Measurements from ENCODE around the gene ANKRD63. TPM values are rescaled to one million over a fixed set of nuclear protein-coding genes. Genes with fewer than 3 reads are reported as not detected.

Gene ANKRD63
- polyA plus RNA-seq, 1 donor (not counting 4 experiments of a cell fraction or from before 2014, with no cell fraction given) = not detected

DNA sequence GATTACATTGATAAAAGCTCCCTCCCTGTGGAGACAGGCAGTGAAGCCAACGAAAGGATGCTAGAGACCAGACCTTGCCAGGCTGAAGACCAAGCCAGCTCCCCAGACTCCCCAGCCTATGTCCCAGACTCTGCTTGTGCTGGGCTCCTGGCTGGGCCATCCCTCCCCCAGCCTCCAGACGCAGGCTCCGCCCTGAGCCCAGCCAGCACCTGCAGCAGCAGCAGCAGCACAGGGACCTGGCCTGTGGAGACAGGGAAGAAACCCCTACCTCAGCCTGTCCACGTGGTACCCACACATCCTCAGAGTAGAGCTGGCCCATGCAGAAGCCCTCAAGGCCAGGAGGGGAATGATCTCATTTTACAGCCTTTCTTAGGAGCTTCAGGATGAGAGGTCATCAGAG is 13.3 kb downstream of the ANKRD63 start:
- Histone ChIP-seq H3K4me2 (ENCODE audit: control insufficient read depth, extremely low read depth, insufficient read depth, low read depth, low read length) (no peak overlapping the region), H3K27ac (ENCODE audit: control insufficient read depth, insufficient read depth, low read length) (no peak overlapping the region), H3K36me3 (ENCODE audit: control insufficient read depth in 2 of 2, extremely low read depth in 1 of 2, insufficient read depth in 2 of 2, low read length in 2 of 2) (peaks cover 43 to 44% of the 10 kb centered on the region in 2 experiments), H3K4me3 (ENCODE audit: control insufficient read depth in 2 of 3, extremely low read depth in 1 of 3, insufficient read depth in 2 of 3, low read depth in 1 of 3, low read length in 3 of 3) (no peak overlapping the region), H3K79me2 (ENCODE audit: control insufficient read depth, insufficient read depth, low read length) (no peaks in the 10 kb centered on the region), H3K9me1 (ENCODE audit: control insufficient read depth, extremely low read depth, insufficient read depth, low read length) (no peaks in the 10 kb centered on the region), H3K9ac (ENCODE audit: control insufficient read depth, extremely low read depth, insufficient read depth, low read length) (no peak overlapping the region), H4K20me1 (ENCODE audit: control insufficient read depth, extremely low read depth, insufficient read depth, low read length) (peaks cover 3% of the 10 kb centered on the region), H3K9me3 (ENCODE audit: control insufficient read depth, low read depth, low read length) (no peaks in the 10 kb centered on the region), H2AFZ (ENCODE audit: control insufficient read depth, low read length) (no peak overlapping the region), H3K27me3 (ENCODE audit: control insufficient read depth, extremely low read depth, insufficient read depth, low read length) (no peaks in the 10 kb centered on the region), H3K4me1 (ENCODE audit: control insufficient read depth, extremely low read depth, insufficient read depth, low read length) (peaks cover 14% of the 10 kb centered on the region)
- TF ChIP-seq EZH2 (IDR thresholded peaks at IDR 0.05; ENCODE audit: low read length) = no peak
- TF ChIP-seq, protein P1, sequence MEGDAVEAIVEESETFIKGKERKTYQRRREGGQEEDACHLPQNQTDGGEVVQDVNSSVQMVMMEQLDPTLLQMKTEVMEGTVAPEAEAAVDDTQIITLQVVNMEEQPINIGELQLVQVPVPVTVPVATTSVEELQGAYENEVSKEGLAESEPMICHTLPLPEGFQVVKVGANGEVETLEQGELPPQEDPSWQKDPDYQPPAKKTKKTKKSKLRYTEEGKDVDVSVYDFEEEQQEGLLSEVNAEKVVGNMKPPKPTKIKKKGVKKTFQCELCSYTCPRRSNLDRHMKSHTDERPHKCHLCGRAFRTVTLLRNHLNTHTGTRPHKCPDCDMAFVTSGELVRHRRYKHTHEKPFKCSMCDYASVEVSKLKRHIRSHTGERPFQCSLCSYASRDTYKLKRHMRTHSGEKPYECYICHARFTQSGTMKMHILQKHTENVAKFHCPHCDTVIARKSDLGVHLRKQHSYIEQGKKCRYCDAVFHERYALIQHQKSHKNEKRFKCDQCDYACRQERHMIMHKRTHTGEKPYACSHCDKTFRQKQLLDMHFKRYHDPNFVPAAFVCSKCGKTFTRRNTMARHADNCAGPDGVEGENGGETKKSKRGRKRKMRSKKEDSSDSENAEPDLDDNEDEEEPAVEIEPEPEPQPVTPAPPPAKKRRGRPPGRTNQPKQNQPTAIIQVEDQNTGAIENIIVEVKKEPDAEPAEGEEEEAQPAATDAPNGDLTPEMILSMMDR (optimal IDR thresholded peaks at IDR 0.05 in 1 of 3, IDR thresholded peaks at IDR 0.05 in 1 of 3, conservative IDR thresholded peaks at IDR 0.05 in 1 of 3; ENCODE audit: extremely low read depth in 1 of 3, insufficient read depth in 2 of 3, low read length in 3 of 3) = no peak
- no peak for DNase-seq (ENCODE audit: low read depth, low spot score)
- dilution Hi-C loops (cut with MboI; ENCODE audit: extremely low pct_ligation_motif_present, low sequenced_read_pairs) = loop anchor here (5.0 kb wide), 1 partner anchor 52 kb away; no protein-coding TSS in a partner anchor
- FAIRE-seq = no peak

GRCh38 chr15:40267670-40268069 is 15.2 kb downstream of the ANKRD63 start:
- Histone ChIP-seq H3K4me2 (ENCODE audit: control insufficient read depth, extremely low read depth, insufficient read depth, low read depth, low read length) (no peak overlapping the region), H3K79me2 (ENCODE audit: control insufficient read depth, insufficient read depth, low read length) (no peaks in the 10 kb centered on the region), H3K9me3 (ENCODE audit: control insufficient read depth, low read depth, low read length) (no peaks in the 10 kb centered on the region), H2AFZ (ENCODE audit: control insufficient read depth, low read length) (no peak overlapping the region), H3K9me1 (ENCODE audit: control insufficient read depth, extremely low read depth, insufficient read depth, low read length) (no peaks in the 10 kb centered on the region), H3K4me3 (ENCODE audit: control insufficient read depth in 2 of 3, extremely low read depth in 1 of 3, insufficient read depth in 2 of 3, low read depth in 1 of 3, low read length in 3 of 3) (no peak overlapping the region), H3K27me3 (ENCODE audit: control insufficient read depth, extremely low read depth, insufficient read depth, low read length) (no peaks in the 10 kb centered on the region), H3K27ac (ENCODE audit: control insufficient read depth, insufficient read depth, low read length) (no peak overlapping the region), H3K4me1 (ENCODE audit: control insufficient read depth, extremely low read depth, insufficient read depth, low read length) (peaks cover 14% of the 10 kb centered on the region), H3K9ac (ENCODE audit: control insufficient read depth, extremely low read depth, insufficient read depth, low read length) (no peak overlapping the region), H3K36me3 (ENCODE audit: control insufficient read depth in 2 of 2, extremely low read depth in 1 of 2, insufficient read depth in 2 of 2, low read length in 2 of 2) (peaks cover 31 to 41% of the 10 kb centered on the region in 2 experiments), H4K20me1 (ENCODE audit: control insufficient read depth, extremely low read depth, insufficient read depth, low read length) (peaks cover 3% of the 10 kb centered on the region)
- DNase-seq (ENCODE audit: low read depth, low spot score) (no peak), FAIRE-seq (no peak)
- no peak for TF ChIP-seq EZH2 (IDR thresholded peaks at IDR 0.05; ENCODE audit: low read length)
- TF ChIP-seq, protein P1 (optimal IDR thresholded peaks at IDR 0.05 in 1 of 3, IDR thresholded peaks at IDR 0.05 in 1 of 3, conservative IDR thresholded peaks at IDR 0.05 in 1 of 3; ENCODE audit: extremely low read depth in 1 of 3, insufficient read depth in 2 of 3, low read length in 3 of 3) = no peak
- dilution Hi-C loops (cut with MboI; ENCODE audit: extremely low pct_ligation_motif_present, low sequenced_read_pairs) = no loop called here

Data from keratinocyte (primary cell).